Upper lobe of left lung (tissue), 4 donors: ENCODE data around the gene ENTR1.

Experiments
- POLR2A ChIP-seq, 4 donors: fragments of 450-650 bp; IDR thresholded peaks; one replicate each; pipeline ENCODE4 v1.5.1; 2016 to 2017; ENCODE audit warnings: antibody characterized with exemption in 4 of 4, mild to moderate bottlenecking in 2 of 4
- POLR2AphosphoS5 ChIP-seq, 2 donors: sonication (generic); formaldehyde crosslinking; IDR thresholded peaks; one replicate each; pipeline ENCODE4 v1.5.1; 2017; ENCODE audit warnings: antibody characterized with exemption in 2 of 2
- TF ChIP-seq, protein P1 (sequence below), 6 experiments: fragments of 450-650 bp in 4 of 6; fragments of 200-600 bp in 2 of 6; sonication (generic) in 2 of 6; IDR thresholded peaks; one replicate each; pipeline ENCODE4 v1.5.1; 2016 to 2019; ENCODE audit warnings: antibody characterized with exemption in 6 of 6

DNA sequence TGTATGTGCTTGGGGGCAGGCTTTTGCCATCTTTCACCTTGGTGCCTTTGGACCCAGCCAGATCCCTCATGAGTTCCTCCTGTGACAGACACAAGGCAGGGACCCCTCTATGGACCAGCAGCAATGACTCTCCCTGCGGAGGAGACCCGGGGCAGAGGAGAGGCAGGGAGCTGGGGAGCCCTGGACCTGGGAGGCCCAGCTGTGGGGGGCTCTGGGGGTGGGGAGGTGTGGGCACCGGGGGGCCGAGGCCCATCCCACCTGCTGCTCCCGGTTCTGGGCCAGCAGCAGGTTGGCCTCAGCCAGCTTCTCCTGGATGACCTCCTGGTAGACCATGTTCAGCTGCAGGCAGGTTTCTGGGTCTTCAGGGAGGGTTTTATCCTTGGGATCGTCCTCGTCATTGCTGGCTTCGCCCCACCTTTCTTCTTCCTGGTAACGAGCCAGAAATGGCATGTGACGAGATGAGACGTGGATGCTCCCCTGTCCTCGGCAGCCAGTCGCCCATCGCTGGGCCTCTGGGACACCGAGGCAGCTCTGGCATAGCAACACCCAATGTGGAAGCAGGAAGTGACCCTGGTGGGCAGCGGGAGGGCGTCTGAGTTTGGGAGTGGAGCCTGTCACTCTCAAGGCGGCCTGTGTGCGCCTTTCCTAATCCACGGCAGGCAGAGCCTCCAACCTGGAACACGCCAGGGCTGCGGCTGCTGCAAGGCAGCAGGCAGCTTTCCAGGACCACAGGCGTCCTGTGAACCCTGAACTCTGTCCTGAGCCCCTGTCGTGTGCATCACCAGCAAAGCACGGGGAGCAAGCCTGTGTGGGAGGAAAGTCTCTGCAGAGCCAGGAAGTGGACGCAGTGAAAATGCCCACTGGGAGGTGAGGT, 14.8 kb downstream of the ENTR1 start:
- TF ChIP-seq POLR2AphosphoS5 (IDR thresholded peaks at IDR 0.05) = no peak
- TF ChIP-seq, protein P1, sequence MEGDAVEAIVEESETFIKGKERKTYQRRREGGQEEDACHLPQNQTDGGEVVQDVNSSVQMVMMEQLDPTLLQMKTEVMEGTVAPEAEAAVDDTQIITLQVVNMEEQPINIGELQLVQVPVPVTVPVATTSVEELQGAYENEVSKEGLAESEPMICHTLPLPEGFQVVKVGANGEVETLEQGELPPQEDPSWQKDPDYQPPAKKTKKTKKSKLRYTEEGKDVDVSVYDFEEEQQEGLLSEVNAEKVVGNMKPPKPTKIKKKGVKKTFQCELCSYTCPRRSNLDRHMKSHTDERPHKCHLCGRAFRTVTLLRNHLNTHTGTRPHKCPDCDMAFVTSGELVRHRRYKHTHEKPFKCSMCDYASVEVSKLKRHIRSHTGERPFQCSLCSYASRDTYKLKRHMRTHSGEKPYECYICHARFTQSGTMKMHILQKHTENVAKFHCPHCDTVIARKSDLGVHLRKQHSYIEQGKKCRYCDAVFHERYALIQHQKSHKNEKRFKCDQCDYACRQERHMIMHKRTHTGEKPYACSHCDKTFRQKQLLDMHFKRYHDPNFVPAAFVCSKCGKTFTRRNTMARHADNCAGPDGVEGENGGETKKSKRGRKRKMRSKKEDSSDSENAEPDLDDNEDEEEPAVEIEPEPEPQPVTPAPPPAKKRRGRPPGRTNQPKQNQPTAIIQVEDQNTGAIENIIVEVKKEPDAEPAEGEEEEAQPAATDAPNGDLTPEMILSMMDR (IDR thresholded peaks at IDR 0.05) = no peak
- TF ChIP-seq POLR2A (IDR thresholded peaks at IDR 0.05) = no peak
